ENCODE results near the gene UPK1A. TPM values are rescaled to one million over a fixed set of nuclear protein-coding genes. Genes with fewer than 3 reads are reported as not detected.
A peak's percentile ranks its signal among the peaks of the same experiment; 100 is the strongest.

UPK1A gene
- total RNA-seq, 3 donors from 2014 or later: not detected

GRCh38 chr19:35669974-35670373 lies 3.7 kb downstream of the UPK1A start:
- no peaks in the 10 kb centered on the region for H3K4me1 ChIP-seq
- peaks cover 0 to 28% of the 10 kb centered on the region in 2 donors for H3K27me3 ChIP-seq
- TF ChIP-seq POLR2A (IDR thresholded peaks at IDR 0.05): no peak
- no peak for TF ChIP-seq CTCF (IDR thresholded peaks at IDR 0.05)
- TF ChIP-seq POLR2AphosphoS5 (IDR thresholded peaks at IDR 0.05): no peak
- H3K4me3 ChIP-seq: no peak overlapping the region
- no peak overlapping the region for H3K27ac ChIP-seq
- H3K9me3 ChIP-seq: no peaks in the 10 kb centered on the region
- intact Hi-C loops (cut with DNase I; ENCODE audit: low total_unique reads): no loop called here
- no peaks in the 10 kb centered on the region for H3K36me3 ChIP-seq
- no peak for DNase-seq (ENCODE audit: low spot score in 2 of 2)

- TF ChIP-seq POLR2AphosphoS5 (IDR thresholded peaks at IDR 0.05) (no peak), CTCF (IDR thresholded peaks at IDR 0.05) (no peak), POLR2A (IDR thresholded peaks at IDR 0.05) (no peak)
- H3K27ac ChIP-seq: no peak overlapping the region
- no peaks in the 10 kb centered on the region for H3K9me3 ChIP-seq
- no peak overlapping the region for H3K4me3 ChIP-seq
- no peaks in the 10 kb centered on the region for H3K4me1 ChIP-seq
- H3K27me3 ChIP-seq: peaks cover 0 to 31% of the 10 kb centered on the region in 2 donors
- intact Hi-C loops (cut with DNase I; ENCODE audit: low total_unique reads): no loop called here
- no peak for DNase-seq (ENCODE audit: low spot score in 2 of 2)
- H3K36me3 ChIP-seq: no peaks in the 10 kb centered on the region
Observed at GRCh38 chr19:35670686-35671085, 4.4 kb downstream of the UPK1A start.

- H3K9me3 ChIP-seq: no peaks in the 10 kb centered on the region
- no peak for DNase-seq (ENCODE audit: low spot score in 2 of 2)
- peaks cover 0 to 33% of the 10 kb centered on the region in 2 donors for H3K27me3 ChIP-seq
- H3K27ac ChIP-seq: no peak overlapping the region
- TF ChIP-seq POLR2AphosphoS5 (IDR thresholded peaks at IDR 0.05): no peak
- TF ChIP-seq POLR2A (IDR thresholded peaks at IDR 0.05): no peak
- TF ChIP-seq CTCF (IDR thresholded peaks at IDR 0.05): no peak
- H3K4me1 ChIP-seq: no peaks in the 10 kb centered on the region
- no peak overlapping the region for H3K4me3 ChIP-seq
- no peaks in the 10 kb centered on the region for H3K36me3 ChIP-seq
- intact Hi-C loops (cut with DNase I; ENCODE audit: low total_unique reads): no loop called here
Observed at GRCh38 chr19:35671818-35672217, 5.5 kb downstream of the UPK1A start.

- no peak for DNase-seq (ENCODE audit: low spot score in 2 of 2)
- Histone ChIP-seq H3K4me3 (peak overlapping the region; percentile 7 to 61 (median 43)), H3K9me3 (no peaks in the 10 kb centered on the region), H3K27ac (no peak overlapping the region), H3K27me3 (peaks cover 0 to 33% of the 10 kb centered on the region in 2 donors), H3K4me1 (no peaks in the 10 kb centered on the region), H3K36me3 (no peaks in the 10 kb centered on the region)
- intact Hi-C loops (cut with DNase I; ENCODE audit: low total_unique reads): no loop called here
- TF ChIP-seq POLR2AphosphoS5 (IDR thresholded peaks at IDR 0.05): no peak
- TF ChIP-seq POLR2A (IDR thresholded peaks at IDR 0.05): no peak
- TF ChIP-seq CTCF (IDR thresholded peaks at IDR 0.05): no peak
Observed at GRCh38 chr19:35673121-35673804, 6.9 kb downstream of the UPK1A start.

- no peaks in the 10 kb centered on the region for H3K36me3 ChIP-seq
- no peak overlapping the region for H3K4me3 ChIP-seq
- TF ChIP-seq CTCF (IDR thresholded peaks at IDR 0.05): no peak
- no peak for TF ChIP-seq POLR2A (IDR thresholded peaks at IDR 0.05)
- TF ChIP-seq POLR2AphosphoS5 (IDR thresholded peaks at IDR 0.05): no peak
- no peaks in the 10 kb centered on the region for H3K4me1 ChIP-seq
- intact Hi-C loops (cut with DNase I; ENCODE audit: low total_unique reads): no loop called here
- H3K27me3 ChIP-seq: peaks cover 0 to 28% of the 10 kb centered on the region in 2 donors
- DNase-seq (ENCODE audit: low spot score in 2 of 2): no peak
- no peak overlapping the region for H3K27ac ChIP-seq
- no peaks in the 10 kb centered on the region for H3K9me3 ChIP-seq
Observed at GRCh38 chr19:35675589-35676140, 9.3 kb downstream of the UPK1A start.

Measured in breast epithelium (tissue), 4 donors.